NCI-H187 (cell line): ENCODE results near the gene IGHMBP2.
"Not testable (repeated sequence)": the region's sequence is repeated elsewhere in the genome, so short reads cannot be mapped to it uniquely, and the experiment has no call there.

Source experiments
- DNase-seq, 2 experiments: peaks; one replicate each; lab custom pipeline; 2025; lab: John Stamatoyannopoulos, UW

Gene IGHMBP2

GRCh38 chr11:68961245-68961644 is 57.6 kb downstream of the IGHMBP2 start:
- DNase-seq = no peak

GRCh38 chr11:68962527-68963250 is 59.0 kb downstream of the IGHMBP2 start:
- DNase-seq = no peak

- no peak for DNase-seq
Measured at GRCh38 chr11:68963779-68964178, 60.1 kb downstream of the IGHMBP2 start.

GRCh38 chr11:68965901-68966853 is 62.5 kb downstream of the IGHMBP2 start:
- no peak for DNase-seq

GRCh38 chr11:68966894-68967780 is 63.4 kb downstream of the IGHMBP2 start:
- no peak for DNase-seq

- no peak for DNase-seq
Measured at GRCh38 chr11:68968306-68969250, 64.9 kb downstream of the IGHMBP2 start.

- no peak for DNase-seq
Measured at GRCh38 chr11:68969386-68969785, 65.7 kb downstream of the IGHMBP2 start.

GRCh38 chr11:68970921-68971636 is 67.4 kb downstream of the IGHMBP2 start:
- DNase-seq = no peak

- DNase-seq = no peak
Measured at GRCh38 chr11:68973219-68973618, 69.5 kb downstream of the IGHMBP2 start.

- DNase-seq = not testable (repeated sequence)
Measured at GRCh38 chr11:68973706-68974105, 70.0 kb downstream of the IGHMBP2 start.

GRCh38 chr11:68974421-68975194 is 70.9 kb downstream of the IGHMBP2 start:
- no peak for DNase-seq

- no peak for DNase-seq
Measured at GRCh38 chr11:68976095-68976494, 72.4 kb downstream of the IGHMBP2 start.

GRCh38 chr11:68976563-68976962 is 72.9 kb downstream of the IGHMBP2 start:
- no peak for DNase-seq

GRCh38 chr11:68977781-68978625 is 74.3 kb downstream of the IGHMBP2 start:
- DNase-seq = no peak

- no peak for DNase-seq
Measured at GRCh38 chr11:68978626-68978930, 74.9 kb downstream of the IGHMBP2 start.

- no peak for DNase-seq
Measured at GRCh38 chr11:68978931-68979594, 75.4 kb downstream of the IGHMBP2 start.

GRCh38 chr11:68979931-68980775 is 76.5 kb downstream of the IGHMBP2 start:
- DNase-seq = no peak
